GM12892 (cell line): ENCODE results near the gene COG7. TPM values are rescaled to one million over a fixed set of nuclear protein-coding genes. Genes with fewer than 3 reads are reported as not detected.
A peak's percentile ranks its signal among the peaks of the same experiment; 100 is the strongest.

Experiments
- DNase-seq: peaks from one replicate; pipeline ENCODE4 v3.0.0; 2011; ENCODE audit not compliant: insufficient read length
- FAIRE-seq: peaks from 2 replicates; lab custom pipeline; 2011; peaks lifted over from hg19 to GRCh38; lab: Jason Lieb, UNC
- POLR2A ChIP-seq: IDR thresholded peaks from 2 replicates; pipeline ENCODE4 v1.6.1; 2011; ENCODE audit warnings: low read depth, low read length, control low read depth
- POLR2AphosphoS5 ChIP-seq: IDR thresholded peaks from 2 replicates; pipeline ENCODE4 v1.6.1; 2011; ENCODE audit warnings: low read depth, low read length, control low read depth
- TAF1 ChIP-seq: IDR thresholded peaks from 2 replicates; pipeline ENCODE4 v1.6.1; 2011; ENCODE audit warnings: low read depth, mild to moderate bottlenecking, control low read depth, low read length, borderline replicate concordance
- polyA plus RNA-seq: library from polyadenylated mRNA; unstranded; fragments of >200 nt; gene quantifications from one replicate; pipeline ENCODE4 v1.2.1, GENCODE V29; 2012; ENCODE audit warnings: missing spikeins, inconsistent platforms; ENCODE audit not compliant: missing spikeins

Gene COG7
- 11.4 TPM for polyA plus RNA-seq

DNA sequence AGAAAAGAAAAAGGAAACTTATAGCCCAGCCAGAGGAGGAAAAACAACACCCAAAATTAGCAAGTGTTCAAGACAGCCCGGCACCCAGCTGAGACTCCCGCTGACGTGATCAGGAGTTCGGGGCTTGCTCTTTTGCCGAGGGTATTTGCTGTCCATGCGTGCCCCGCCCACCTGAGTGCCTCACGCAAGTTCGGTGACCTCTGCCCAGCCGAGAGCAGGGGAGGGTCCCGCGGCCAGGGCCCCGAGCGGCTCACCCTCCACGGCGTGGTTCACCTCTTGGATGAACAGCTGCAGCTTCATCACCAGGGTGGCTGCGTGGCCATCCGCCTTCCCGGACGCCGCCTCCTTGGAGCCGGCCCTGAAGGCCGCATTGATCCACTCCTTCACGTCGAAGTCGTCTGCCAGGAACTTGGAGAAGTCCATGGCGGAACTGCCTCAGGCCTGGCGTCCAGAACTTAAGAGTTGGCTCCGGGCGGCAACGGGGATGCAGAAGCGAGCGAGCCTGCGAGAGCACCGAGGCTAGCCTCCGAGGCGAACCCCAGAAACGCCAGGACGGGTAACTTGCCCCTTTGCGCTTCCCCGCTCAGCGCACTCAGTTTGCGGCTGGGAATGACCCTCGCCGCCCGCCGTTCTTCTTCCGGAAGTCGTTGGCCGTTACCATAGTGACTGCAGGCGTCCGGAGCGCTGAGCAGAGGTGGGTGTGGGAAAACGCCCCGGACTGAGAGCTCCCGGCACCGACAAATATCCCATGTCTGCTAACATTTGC, at the start of gene COG7:
COG7 (minus strand) TSS at position 618 of the 766 bp plus-strand sequence; CDS start at position 423, 195 bp downstream.
- DNase-seq, result peak; percentile 80
- FAIRE-seq, result peak; percentile 84
- 0 out of 2 replicates have a peak, but pooled peaks have one; percentile 28 for TF ChIP-seq POLR2A
- 0 out of 2 replicates have a peak, but pooled peaks have one; percentile 19 for TF ChIP-seq POLR2AphosphoS5
- 0 out of 2 replicates have a peak, but pooled peaks have one; percentile 12 for TF ChIP-seq TAF1

DNA sequence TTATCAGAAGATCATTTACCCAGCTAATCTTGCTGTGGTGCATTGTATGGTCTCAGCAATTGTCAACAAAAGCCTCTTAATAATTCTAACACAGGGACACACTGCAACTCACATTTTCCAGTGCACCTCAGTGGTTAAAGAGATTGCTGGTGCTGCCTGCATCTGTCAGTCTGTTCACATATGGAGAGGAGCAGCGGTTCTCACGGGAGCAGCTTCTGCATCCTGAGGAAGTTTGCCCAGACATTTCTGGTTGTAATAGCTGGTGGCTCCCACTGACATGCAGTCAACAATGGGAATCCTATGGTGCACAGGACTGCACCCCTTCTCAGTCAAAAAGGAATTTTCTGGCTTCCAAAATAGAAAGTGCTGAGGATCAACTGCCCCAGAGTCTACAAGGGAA, 49.5 kb upstream of the COG7 start:
- FAIRE-seq, result no peak
- no peak for DNase-seq
- TF ChIP-seq POLR2A, result no peak
- no peak for TF ChIP-seq POLR2AphosphoS5
- TF ChIP-seq TAF1, result no peak

- FAIRE-seq (no peak), DNase-seq (no peak)
- no peak for TF ChIP-seq TAF1
- no peak for TF ChIP-seq POLR2A
- TF ChIP-seq POLR2AphosphoS5, result no peak
Observed at GRCh38 chr16:23501291-23501690, 48.3 kb upstream of the COG7 start.

- DNase-seq, result no peak
- FAIRE-seq, result no peak
- TF ChIP-seq POLR2AphosphoS5 (no peak), POLR2A (no peak), TAF1 (no peak)
Observed at GRCh38 chr16:23500862-23501225, 47.9 kb upstream of the COG7 start.

- FAIRE-seq, result no peak
- no peak for TF ChIP-seq TAF1
- no peak for TF ChIP-seq POLR2AphosphoS5
- no peak for TF ChIP-seq POLR2A
- no peak for DNase-seq
Observed at GRCh38 chr16:23500212-23500861, 47.3 kb upstream of the COG7 start.

DNA sequence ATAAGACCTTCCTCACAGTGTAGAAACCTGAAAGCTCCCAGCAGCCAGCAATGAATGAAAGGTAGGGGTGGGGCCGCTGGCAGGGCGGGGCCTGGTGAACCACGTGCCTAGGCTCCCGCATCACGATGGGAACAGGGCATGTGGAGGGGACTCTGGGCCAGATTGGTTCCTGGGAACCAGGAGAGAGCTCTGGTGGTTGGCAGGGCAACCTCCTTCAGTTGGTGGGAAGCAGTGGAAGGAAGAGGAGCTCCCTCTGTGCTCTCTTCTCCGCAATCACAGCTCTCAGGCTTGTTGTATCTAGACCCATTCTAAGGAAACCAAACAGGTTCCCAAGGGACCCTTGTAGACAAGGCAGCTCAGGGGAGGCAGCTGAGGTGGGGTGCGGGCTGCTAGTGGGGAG, 46.8 kb upstream of the COG7 start:
- FAIRE-seq (no peak), DNase-seq (no peak)
- no peak for TF ChIP-seq POLR2A
- TF ChIP-seq POLR2AphosphoS5, result no peak
- no peak for TF ChIP-seq TAF1

DNA sequence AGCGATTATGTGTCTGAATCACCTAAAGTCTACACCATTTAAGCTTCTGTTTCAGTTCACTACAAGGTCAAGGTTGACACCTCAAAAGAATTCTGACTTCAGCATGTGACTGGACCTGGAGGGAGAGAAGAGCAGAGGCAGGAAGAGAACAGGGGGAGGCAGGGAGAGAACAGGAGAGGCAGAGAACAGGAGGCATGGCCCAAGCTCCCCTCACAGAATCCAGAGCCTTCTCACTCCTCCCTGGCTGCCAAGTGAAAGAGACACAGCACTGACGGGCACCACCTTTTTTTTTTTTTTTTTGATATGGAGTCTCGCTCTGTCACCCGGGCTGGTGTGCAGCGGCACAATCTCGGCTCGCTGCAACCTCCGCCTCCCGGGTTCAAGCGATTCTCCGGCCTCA, 45.9 kb upstream of the COG7 start:
- no peak for TF ChIP-seq POLR2A
- TF ChIP-seq POLR2AphosphoS5, result no peak
- no peak for TF ChIP-seq TAF1
- FAIRE-seq (no peak), DNase-seq (no peak)

GRCh38 chr16:23497543-23497868, 44.5 kb upstream of the COG7 start:
- DNase-seq (no peak), FAIRE-seq (no peak)
- TF ChIP-seq TAF1, result no peak

- FAIRE-seq, result no peak
- TF ChIP-seq POLR2AphosphoS5, result no peak
- TF ChIP-seq POLR2A, result no peak
- TF ChIP-seq TAF1, result no peak
- DNase-seq, result no peak
Observed at GRCh38 chr16:23496821-23497542, 44.0 kb upstream of the COG7 start.

DNA sequence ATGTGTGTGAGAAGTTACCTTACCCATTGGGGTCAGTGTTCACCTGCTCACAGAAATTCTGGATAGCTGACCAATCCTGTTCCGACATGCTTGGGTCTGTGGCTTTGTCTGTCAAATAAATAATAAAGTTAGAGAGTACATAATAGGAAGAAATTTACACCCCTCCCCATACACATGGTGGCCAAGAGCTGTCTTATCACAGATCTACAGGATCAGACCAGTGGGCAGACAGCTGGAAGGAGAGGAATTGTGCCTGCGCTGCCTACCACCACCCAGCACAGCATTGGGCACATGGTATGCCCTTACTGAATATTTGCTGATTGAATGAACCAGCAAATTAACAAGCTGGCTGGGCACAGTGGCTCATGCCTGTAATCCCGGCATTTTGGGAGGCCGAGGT, 42.7 kb upstream of the COG7 start:
- TF ChIP-seq POLR2AphosphoS5 (no peak), TAF1 (no peak), POLR2A (no peak)
- no peak for FAIRE-seq
- no peak for DNase-seq

- FAIRE-seq, result no peak
Observed at GRCh38 chr16:23494188-23494587, 41.2 kb upstream of the COG7 start.

More at GRCh38 chr16:23494188-23494587, 41.2 kb upstream of the COG7 start:
- TF ChIP-seq POLR2AphosphoS5 (no peak), TAF1 (no peak), POLR2A (no peak)
- DNase-seq, result no peak
